Gastrocnemius medialis (tissue), 4 donors: ENCODE data around the gene PRMT7. TPM values are rescaled to one million over a fixed set of nuclear protein-coding genes. Genes with fewer than 3 reads are reported as not detected.
A peak's percentile ranks its signal among the peaks of the same experiment; 100 is the strongest.

Experiments
- ATAC-seq, 2 donors: fragments of 150-250 bp; one replicate each; pipeline ENCODE4 v1.9.1; 2016
- DNase-seq, 2 donors: peaks; one replicate each; pipeline ENCODE4 v3.0.0-alpha.2; 2019
- H3K27ac ChIP-seq, 4 donors: fragments of 200-600 bp; sonication (generic); 1 replicate in 1 of 4; 2 replicates in 3 of 4; pipeline ENCODE4 v1.5.1; 2016 to 2018; ENCODE audit warnings: mild to moderate bottlenecking in 2 of 4, moderate library complexity in 1 of 4
- H3K27me3 ChIP-seq, 3 donors: fragments of 200-600 bp; sonication (generic) in 2 of 3; 1 replicate in 1 of 3; 2 replicates in 2 of 3; pipeline versions ENCODE4 v1.5.1 to v1.6.0; 2016 to 2019; ENCODE audit warnings: mild to moderate bottlenecking in 1 of 3, moderate library complexity in 1 of 3
- H3K36me3 ChIP-seq, 2 donors: fragments of 200-600 bp; sonication (generic) in 1 of 2; one replicate each; pipeline ENCODE4 v1.5.1; 2017 to 2018
- H3K4me1 ChIP-seq, 2 donors: fragments of 200-600 bp; sonication (generic) in 1 of 2; one replicate each; pipeline ENCODE4 v1.5.1; 2016 to 2017; ENCODE audit warnings: mild to moderate bottlenecking in 2 of 2
- H3K4me3 ChIP-seq, 4 donors: fragments of 200-600 bp; sonication (generic) in 3 of 4; 1 replicate in 1 of 4; 2 replicates in 3 of 4; pipeline ENCODE4 v1.5.1; 2016 to 2019; ENCODE audit warnings: mild to moderate bottlenecking in 2 of 4
- H3K9me3 ChIP-seq, 3 donors: fragments of 200-600 bp; sonication (generic) in 2 of 3; 1 replicate in 1 of 3; 2 replicates in 2 of 3; pipeline ENCODE4 v1.5.1; 2016 to 2019
- POLR2A ChIP-seq, 2 donors: fragments of 450-650 bp; IDR thresholded peaks; one replicate each; pipeline ENCODE4 v1.6.1; 2017; ENCODE audit warnings: antibody characterized with exemption in 2 of 2, mild to moderate bottlenecking in 2 of 2, moderate library complexity in 2 of 2
- in situ Hi-C, 4 donors: fragments of 200-750 bp; cut with MboI; loops; one replicate each; pipeline versions ENCODE4 v1.15.0 to v1.8.0; 2017; ENCODE audit warnings: low sequenced_read_pairs in 4 of 4
- intact Hi-C: fragments of 100-400 bp; cut with DNase I; formaldehyde crosslinking; loops from one replicate; pipeline ENCODE4 v1.15.1; 2023; ENCODE audit warnings: low total_unique reads
- total RNA-seq, 4 donors: library from RNA; depleted of rRNA; stranded (reverse); fragments of >200 nt; gene quantifications; one replicate each; pipeline versions ENCODE4 v1.1.0 to v1.2.3, GENCODE V29; 2016
- TF ChIP-seq, protein P1 (sequence below), 5 experiments: fragments of 450-650 bp in 3 of 5; fragments of 200-600 bp in 2 of 5; sonication (generic) in 2 of 5; IDR thresholded peaks in 4 of 5; conservative IDR thresholded peaks in 1 of 5; 1 replicate in 4 of 5; 2 replicates in 1 of 5; pipeline ENCODE4 v1.5.1; 2016 to 2019; ENCODE audit warnings: antibody characterized with exemption in 5 of 5, mild to moderate bottlenecking in 3 of 5, moderate library complexity in 3 of 5

Gene PRMT7
- total RNA-seq, 4 donors from 2014 or later = 22.2 to 41.0 (median 32.8) TPM

DNA sequence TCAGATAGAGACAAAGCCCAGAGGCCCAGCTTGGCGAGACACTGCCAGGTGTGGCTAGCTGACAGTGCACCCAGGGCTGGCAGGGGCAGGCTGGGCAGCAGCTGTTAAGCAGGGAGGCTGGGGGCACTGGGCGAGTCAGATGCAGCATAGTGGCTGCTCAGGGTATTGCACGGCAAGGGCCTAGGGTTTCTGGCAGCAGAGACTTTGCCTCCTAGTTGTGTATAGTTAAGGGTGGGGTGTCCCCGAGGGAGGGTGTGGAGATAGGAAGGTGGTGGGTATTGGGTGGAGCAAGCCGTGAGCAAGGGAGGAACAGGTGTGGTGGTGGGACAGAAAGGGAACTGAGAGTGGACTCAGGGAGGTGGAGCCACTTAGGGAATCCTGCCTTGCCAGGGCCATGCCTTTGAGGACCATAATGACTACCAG, 71.5 kb downstream of the PRMT7 start:
- Histone ChIP-seq H3K4me1 (peaks cover 8 to 14% of the 10 kb centered on the region in 2 donors), H3K36me3 (no peaks in the 10 kb centered on the region), H3K9me3 (no peaks in the 10 kb centered on the region), H3K27ac (no peak overlapping the region), H3K27me3 (no peaks in the 10 kb centered on the region), H3K4me3 (no peak overlapping the region)
- no peak for ATAC-seq
- in situ Hi-C loops = loop anchor here in 1 of 4 donors (25.0 kb wide), 1 partner anchor 130 kb away; no protein-coding TSS in a partner anchor
- TF ChIP-seq POLR2A (IDR thresholded peaks at IDR 0.05) = no peak
- TF ChIP-seq, protein P1, sequence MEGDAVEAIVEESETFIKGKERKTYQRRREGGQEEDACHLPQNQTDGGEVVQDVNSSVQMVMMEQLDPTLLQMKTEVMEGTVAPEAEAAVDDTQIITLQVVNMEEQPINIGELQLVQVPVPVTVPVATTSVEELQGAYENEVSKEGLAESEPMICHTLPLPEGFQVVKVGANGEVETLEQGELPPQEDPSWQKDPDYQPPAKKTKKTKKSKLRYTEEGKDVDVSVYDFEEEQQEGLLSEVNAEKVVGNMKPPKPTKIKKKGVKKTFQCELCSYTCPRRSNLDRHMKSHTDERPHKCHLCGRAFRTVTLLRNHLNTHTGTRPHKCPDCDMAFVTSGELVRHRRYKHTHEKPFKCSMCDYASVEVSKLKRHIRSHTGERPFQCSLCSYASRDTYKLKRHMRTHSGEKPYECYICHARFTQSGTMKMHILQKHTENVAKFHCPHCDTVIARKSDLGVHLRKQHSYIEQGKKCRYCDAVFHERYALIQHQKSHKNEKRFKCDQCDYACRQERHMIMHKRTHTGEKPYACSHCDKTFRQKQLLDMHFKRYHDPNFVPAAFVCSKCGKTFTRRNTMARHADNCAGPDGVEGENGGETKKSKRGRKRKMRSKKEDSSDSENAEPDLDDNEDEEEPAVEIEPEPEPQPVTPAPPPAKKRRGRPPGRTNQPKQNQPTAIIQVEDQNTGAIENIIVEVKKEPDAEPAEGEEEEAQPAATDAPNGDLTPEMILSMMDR (IDR thresholded peaks at IDR 0.05 in 4 of 5, conservative IDR thresholded peaks at IDR 0.05 in 1 of 5) = no peak
- intact Hi-C loops = no loop called here
- no peak for DNase-seq

DNA sequence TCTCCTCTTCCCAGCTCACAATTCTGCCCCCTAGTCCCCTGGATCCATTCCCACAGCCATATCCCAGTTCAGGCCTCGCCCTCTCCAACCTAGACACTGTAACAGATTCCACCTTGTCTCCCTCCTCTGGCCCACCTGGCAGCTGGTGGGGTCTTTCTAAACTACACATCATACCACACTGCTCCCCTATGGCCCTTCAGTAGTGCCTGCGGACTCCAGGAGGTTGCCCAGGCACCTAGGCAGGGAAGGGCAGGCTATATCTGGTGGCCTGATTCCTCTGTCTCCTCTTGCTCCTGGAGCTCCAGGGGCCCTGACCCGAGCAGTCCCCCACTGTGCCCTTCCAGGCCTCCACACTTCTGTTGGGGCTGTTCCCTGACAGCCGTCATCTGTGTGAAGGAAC, 73.0 kb downstream of the PRMT7 start:
- DNase-seq (peak in 1 of 2 donors; percentile 3), ATAC-seq (no peak)
- Histone ChIP-seq H3K27ac (peak overlapping the region in 1 of 4 donors; percentile 44), H3K4me3 (no peak overlapping the region), H3K27me3 (no peaks in the 10 kb centered on the region), H3K4me1 (peaks cover 8 to 14% of the 10 kb centered on the region in 2 donors), H3K9me3 (no peaks in the 10 kb centered on the region), H3K36me3 (no peaks in the 10 kb centered on the region)
- intact Hi-C loops (no loop called here), in situ Hi-C loops (loop anchor here in 1 of 4 donors (25.0 kb wide), 1 partner anchor 128 kb away; no protein-coding TSS in a partner anchor)
- TF ChIP-seq, protein P1 (IDR thresholded peaks at IDR 0.05 in 4 of 5, conservative IDR thresholded peaks at IDR 0.05 in 1 of 5) = no peak
- no peak for TF ChIP-seq POLR2A (IDR thresholded peaks at IDR 0.05)

DNA sequence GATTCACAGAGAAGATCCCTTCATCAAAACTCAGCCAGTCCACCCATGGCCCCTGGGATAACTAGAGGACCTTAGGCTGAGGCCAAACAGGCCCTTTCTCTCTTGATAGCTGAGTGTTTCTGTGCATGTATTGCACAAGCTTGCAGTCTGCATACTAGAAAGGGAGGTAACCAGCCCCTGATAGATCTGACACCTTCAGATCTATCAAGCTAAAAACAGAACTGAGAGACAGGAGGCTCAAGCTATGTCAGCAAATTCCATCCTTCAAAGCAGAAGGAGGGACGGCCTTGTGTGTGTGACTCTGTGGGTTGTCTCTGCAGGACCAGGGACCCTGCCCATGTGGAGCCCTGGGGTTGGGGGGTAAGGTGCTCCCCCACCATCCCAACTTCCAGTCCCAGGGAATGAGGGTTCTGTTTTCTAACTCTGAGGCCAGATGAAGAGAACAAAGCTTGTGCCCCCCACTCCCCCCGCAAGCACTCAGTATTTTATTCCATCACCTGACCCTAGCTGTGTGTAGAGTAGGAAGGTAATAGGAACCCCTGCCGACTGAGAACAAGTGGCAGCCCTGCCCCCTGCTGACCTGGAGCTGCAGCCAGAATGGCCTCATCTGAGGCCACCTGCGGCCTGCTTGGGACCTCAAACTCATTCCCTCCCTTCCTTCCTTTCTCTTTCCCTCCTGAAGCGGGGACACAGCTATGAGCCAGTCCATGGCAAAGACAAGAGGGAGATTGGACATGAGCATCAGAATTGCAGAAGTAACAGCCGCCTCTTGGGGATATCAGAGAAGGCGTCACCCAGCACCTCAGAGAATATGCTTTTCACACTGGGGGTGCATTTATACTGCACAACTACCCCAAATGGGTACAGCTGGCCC, 73.7 kb downstream of the PRMT7 start:
- Histone ChIP-seq H3K36me3 (no peaks in the 10 kb centered on the region), H3K4me3 (no peak overlapping the region), H3K27me3 (no peaks in the 10 kb centered on the region), H3K9me3 (no peaks in the 10 kb centered on the region), H3K27ac (peak overlapping the region in 1 of 4 donors; percentile 44), H3K4me1 (peaks cover 8 to 14% of the 10 kb centered on the region in 2 donors)
- TF ChIP-seq, protein P1 (IDR thresholded peaks at IDR 0.05 in 4 of 5, conservative IDR thresholded peaks at IDR 0.05 in 1 of 5) = no peak
- no peak for TF ChIP-seq POLR2A (IDR thresholded peaks at IDR 0.05)
- intact Hi-C loops = no loop called here
- ATAC-seq (peak; percentile 53 to 75), DNase-seq (peak in 1 of 2 donors; percentile 23)
- in situ Hi-C loops = loop anchor here in 1 of 4 donors (25.0 kb wide), 1 partner anchor 128 kb away; no protein-coding TSS in a partner anchor

DNA sequence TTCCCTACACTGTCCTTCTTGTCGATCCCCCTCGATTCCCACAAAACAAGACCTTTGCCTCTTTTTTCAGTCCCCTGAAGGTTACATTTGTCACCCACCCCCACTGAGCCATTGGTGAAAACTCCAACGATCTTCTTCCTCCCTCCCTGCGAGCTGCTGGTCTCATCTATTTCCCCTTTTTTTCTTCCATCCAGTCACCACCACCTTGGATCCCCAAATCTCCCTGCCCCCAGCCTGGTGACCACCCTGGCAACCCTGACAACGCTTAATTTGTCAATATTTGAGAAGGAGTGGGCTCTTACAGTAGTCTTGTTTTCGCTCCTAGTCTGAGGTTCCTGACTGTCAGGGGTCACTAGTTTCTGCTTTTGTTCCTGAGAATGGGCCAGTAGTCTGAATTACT, 74.6 kb downstream of the PRMT7 start:
- intact Hi-C loops = no loop called here
- Histone ChIP-seq H3K9me3 (no peaks in the 10 kb centered on the region), H3K27me3 (no peaks in the 10 kb centered on the region), H3K36me3 (no peaks in the 10 kb centered on the region), H3K4me3 (no peak overlapping the region), H3K4me1 (peaks cover 8 to 14% of the 10 kb centered on the region in 2 donors), H3K27ac (no peak overlapping the region)
- no peak for ATAC-seq
- in situ Hi-C loops = loop anchor here in 1 of 4 donors (25.0 kb wide), 1 partner anchor 127 kb away; no protein-coding TSS in a partner anchor
- DNase-seq = no peak
- no peak for TF ChIP-seq POLR2A (IDR thresholded peaks at IDR 0.05)
- TF ChIP-seq, protein P1 (IDR thresholded peaks at IDR 0.05 in 4 of 5, conservative IDR thresholded peaks at IDR 0.05 in 1 of 5) = no peak
